Mucosa of stomach (tissue), 1 donor: ENCODE data around the gene HADHB.

Source experiments
- H3K27me3 ChIP-seq: one replicate; pipeline ENCODE4 v1.7.0; 2013; ENCODE audit warnings: mild to moderate bottlenecking, low read length; ENCODE audit not compliant: control insufficient read depth, insufficient read depth
- H3K36me3 ChIP-seq: one replicate; pipeline ENCODE4 v1.7.0; 2013; ENCODE audit warnings: low read length; ENCODE audit not compliant: control insufficient read depth, insufficient read depth
- H3K4me1 ChIP-seq: one replicate; pipeline ENCODE4 v1.7.0; 2013; ENCODE audit warnings: mild to moderate bottlenecking, low read length; ENCODE audit not compliant: control insufficient read depth, insufficient read depth
- H3K4me3 ChIP-seq: one replicate; pipeline ENCODE4 v1.7.0; 2013; ENCODE audit warnings: low read length
- H3K9ac ChIP-seq: one replicate; pipeline ENCODE4 v1.7.0; 2013; ENCODE audit warnings: mild to moderate bottlenecking, low read length, moderate library complexity
- H3K9me3 ChIP-seq: one replicate; pipeline ENCODE4 v1.7.0; 2013; ENCODE audit warnings: mild to moderate bottlenecking, low read length, moderate library complexity; ENCODE audit not compliant: control insufficient read depth
- donor health status: Pancreatic carcinoma.

HADHB gene

DNA sequence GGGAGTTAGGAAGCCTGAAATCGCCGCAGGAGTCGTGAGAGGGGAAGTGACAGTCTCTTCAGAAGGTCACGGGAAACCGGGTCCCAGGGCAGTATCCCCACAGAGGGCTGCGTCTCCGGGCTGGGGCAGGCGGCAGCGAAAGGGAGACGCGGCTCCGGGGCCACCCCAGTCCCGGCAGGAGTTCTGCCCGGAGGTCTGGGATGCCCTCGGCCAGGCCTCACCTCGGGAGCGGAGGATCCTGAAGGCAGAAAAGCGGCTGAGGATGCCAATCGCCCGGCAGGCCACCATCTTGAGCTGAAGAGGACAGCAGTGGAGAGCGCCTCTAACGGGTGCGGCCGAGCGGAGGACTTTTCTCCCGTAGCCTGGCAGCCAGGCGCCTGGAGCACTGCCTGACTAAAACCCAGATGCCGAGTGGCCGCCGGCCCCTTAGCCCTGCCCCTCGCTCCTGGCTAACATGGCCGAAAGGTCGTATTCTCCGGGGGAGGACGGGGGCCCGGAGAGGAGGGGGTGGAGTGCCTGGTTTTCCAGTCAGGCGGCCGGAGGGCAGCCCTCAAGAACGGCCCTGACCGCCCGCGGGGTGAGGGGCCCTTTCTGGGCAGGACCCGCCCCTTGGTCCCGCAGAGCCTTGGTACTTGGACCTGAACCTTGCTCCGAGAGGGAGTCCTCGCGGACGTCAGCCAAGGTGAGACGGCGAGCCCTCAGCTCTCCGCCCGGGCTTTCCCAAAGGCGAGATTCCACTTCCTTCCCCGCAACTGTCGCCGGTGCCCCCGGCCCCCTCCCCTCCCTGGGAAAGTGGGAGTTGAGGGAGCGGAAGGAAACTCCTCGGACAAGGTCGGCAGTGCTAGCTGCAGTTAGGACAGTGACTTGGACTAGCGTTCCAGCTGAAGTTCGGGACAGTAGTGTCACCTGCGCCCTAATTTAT lies at the start of gene HADHB, which contains the start of gene HADHA:
Gene HADHB, plus strand, starts transcription at position 631 of the 922 bp plus-strand sequence. CDS start 9,316 bp downstream, outside the sequence.
Gene HADHA, minus strand, starts transcription at position 324 of the 922 bp plus-strand sequence. Its CDS starts 36 bp downstream, at position 288.
- Histone ChIP-seq H3K27me3 (no peaks in the 10 kb centered on the region), H3K4me3 (peak within 1 kb of the TSS; percentile 91), H3K4me1 (peaks cover 31% of the 10 kb centered on the region), H3K9me3 (no peaks in the 10 kb centered on the region), H3K9ac (peak within 1 kb of the TSS; percentile 88), H3K36me3 (no peaks in the 10 kb centered on the region)

GRCh38 chr2:26195040-26195984 lies 49.4 kb upstream of the HADHB start:
- no peak overlapping the region for H3K9ac ChIP-seq
- H3K4me1 ChIP-seq, result no peaks in the 10 kb centered on the region
- no peaks in the 10 kb centered on the region for H3K36me3 ChIP-seq
- no peak overlapping the region for H3K4me3 ChIP-seq
- H3K27me3 ChIP-seq, result no peaks in the 10 kb centered on the region
- no peaks in the 10 kb centered on the region for H3K9me3 ChIP-seq

DNA sequence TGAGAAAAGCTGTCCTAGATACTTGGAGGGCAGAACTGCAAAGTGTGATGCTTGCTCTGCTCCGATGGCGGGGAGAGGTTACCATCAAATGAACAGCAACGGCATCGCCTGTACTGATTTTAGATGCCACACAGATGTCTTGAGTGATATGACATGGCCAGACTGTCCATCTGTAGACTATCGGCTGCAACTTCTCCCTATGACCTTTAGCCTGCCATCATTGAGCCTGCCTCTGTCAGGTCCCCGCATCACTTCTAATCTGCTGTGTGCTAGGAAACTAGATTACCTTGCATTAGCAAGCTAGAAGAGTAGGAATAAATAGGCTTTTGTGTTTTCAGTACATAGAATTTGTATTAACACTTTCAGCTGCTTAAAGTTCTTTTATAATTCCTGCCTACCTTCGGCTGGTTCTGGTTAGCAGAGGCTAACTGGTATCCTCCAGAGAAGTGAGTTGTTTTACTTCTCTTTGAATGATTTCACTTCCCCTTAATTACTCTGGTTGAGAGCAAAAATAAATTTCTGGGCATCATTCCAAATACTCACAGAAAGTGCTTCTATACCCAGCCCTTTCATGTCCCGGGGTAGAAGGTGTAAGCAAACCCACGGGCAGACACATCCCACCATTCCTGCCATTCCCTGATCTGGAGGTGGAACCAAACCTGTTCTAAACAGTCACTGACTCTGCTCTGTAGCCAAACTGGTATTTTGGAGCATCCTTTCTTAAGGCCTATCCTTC lies 47.9 kb upstream of the HADHB start:
- peaks cover 6% of the 10 kb centered on the region for H3K36me3 ChIP-seq
- no peaks in the 10 kb centered on the region for H3K27me3 ChIP-seq
- H3K4me1 ChIP-seq, result no peaks in the 10 kb centered on the region
- H3K9me3 ChIP-seq, result no peaks in the 10 kb centered on the region
- H3K4me3 ChIP-seq, result no peak overlapping the region
- no peak overlapping the region for H3K9ac ChIP-seq

DNA sequence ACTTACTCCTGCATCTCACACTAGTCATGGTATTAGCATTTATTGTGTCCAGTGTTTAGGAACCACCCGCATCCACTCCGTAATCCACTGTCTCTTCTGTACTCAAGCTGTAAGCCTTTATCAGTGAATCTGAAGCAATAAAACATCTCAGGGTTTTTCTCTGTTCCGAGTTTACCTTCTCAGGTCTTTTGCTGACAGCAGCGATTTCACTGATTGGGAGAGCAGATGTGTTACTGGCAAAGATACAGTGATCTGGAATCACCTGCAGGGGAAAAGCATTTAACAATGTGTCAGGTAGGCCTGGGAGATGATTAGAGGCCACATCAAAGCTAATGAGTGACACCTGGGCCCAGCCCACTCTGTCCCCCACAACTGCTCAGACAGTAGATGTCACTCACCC lies 47.2 kb upstream of the HADHB start:
- peaks cover 10% of the 10 kb centered on the region for H3K36me3 ChIP-seq

DNA sequence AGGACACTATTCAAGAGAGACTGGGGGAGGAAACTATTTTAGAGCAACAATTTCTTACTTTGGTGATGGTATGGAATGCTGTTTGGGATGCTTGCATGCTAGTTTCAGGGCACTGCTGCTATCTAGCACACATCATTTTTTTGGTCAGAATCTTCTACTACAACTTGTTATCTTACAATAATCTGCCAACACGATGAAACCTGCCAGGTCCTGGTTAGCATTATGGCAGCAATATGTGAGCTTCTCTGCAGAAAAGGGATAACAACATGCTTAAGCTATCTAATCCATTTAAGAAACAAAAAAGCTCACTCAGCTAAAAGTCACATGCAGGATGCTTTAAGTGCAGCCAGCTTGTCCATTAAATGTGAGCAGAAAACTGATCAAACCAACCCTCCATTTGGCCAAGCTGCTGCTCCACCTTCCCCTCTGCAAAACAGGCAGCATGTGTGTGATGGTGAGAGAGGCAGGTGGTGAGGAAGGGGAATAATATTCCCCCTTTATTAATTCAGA lies 41.7 kb upstream of the HADHB start:
- Histone ChIP-seq H3K36me3 (peaks cover 10% of the 10 kb centered on the region), H3K27me3 (no peaks in the 10 kb centered on the region), H3K4me3 (no peak overlapping the region), H3K9me3 (no peaks in the 10 kb centered on the region), H3K9ac (no peak overlapping the region), H3K4me1 (no peaks in the 10 kb centered on the region)

More for the DNA sequence above, 47.2 kb upstream of the HADHB start:
- Histone ChIP-seq H3K4me1 (no peaks in the 10 kb centered on the region), H3K9me3 (no peaks in the 10 kb centered on the region), H3K4me3 (no peak overlapping the region), H3K9ac (no peak overlapping the region), H3K27me3 (no peaks in the 10 kb centered on the region)

- Histone ChIP-seq H3K4me3 (no peak overlapping the region), H3K27me3 (no peaks in the 10 kb centered on the region), H3K9me3 (no peaks in the 10 kb centered on the region), H3K4me1 (no peaks in the 10 kb centered on the region), H3K36me3 (peaks cover 10% of the 10 kb centered on the region), H3K9ac (no peak overlapping the region)
These were observed 40.8 kb upstream of the HADHB start for GRCh38 chr2:26203906-26204305.

DNA sequence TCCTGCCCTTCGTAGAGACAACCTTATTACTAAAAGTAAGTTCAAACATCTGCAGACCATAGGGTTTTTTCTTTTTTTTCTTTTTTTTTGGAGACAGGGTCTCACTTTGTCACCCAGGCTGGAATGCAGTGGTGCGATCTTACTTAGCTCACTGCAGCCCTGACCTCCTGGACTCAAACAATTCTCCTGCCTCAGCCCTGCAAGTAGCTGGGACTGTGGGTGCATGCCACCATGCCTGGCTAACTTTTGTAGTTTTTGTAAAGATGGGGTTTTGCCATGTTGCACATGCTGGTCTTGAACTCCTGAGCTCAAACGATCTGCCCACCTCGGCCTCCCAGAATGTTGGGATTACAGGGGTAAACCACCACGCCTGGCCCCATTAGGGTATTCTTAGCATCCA lies 32.7 kb upstream of the HADHB start:
- Histone ChIP-seq H3K36me3 (peaks cover 8% of the 10 kb centered on the region), H3K27me3 (no peaks in the 10 kb centered on the region), H3K9ac (no peak overlapping the region), H3K4me3 (no peak overlapping the region), H3K9me3 (no peaks in the 10 kb centered on the region), H3K4me1 (no peaks in the 10 kb centered on the region)

DNA sequence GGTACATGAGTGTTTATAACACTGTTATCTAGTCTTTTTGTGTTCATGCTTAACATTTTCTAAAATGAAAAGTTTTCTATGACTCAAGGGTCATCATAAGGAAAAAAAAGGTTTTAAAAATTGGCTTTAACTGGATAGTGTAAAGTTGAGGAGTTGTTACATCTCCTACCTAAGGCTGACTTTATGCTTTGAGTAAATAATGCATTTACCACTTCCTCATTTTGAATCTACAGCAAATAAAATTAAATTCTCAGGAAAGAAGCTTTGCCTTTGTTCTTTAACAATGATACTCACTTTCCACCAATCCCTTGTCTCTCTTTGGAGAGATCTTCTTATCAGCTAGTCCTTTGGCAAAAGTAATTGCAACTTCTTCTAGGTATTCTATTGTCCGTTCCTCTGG lies 30.0 kb upstream of the HADHB start:
- Histone ChIP-seq H3K36me3 (peaks cover 6% of the 10 kb centered on the region), H3K4me1 (no peaks in the 10 kb centered on the region), H3K9me3 (no peaks in the 10 kb centered on the region), H3K4me3 (no peak overlapping the region), H3K9ac (no peak overlapping the region), H3K27me3 (no peaks in the 10 kb centered on the region)

GRCh38 chr2:26215833-26216232 lies 28.9 kb upstream of the HADHB start:
- H3K4me1 ChIP-seq, result no peaks in the 10 kb centered on the region
- no peak overlapping the region for H3K4me3 ChIP-seq
- H3K9me3 ChIP-seq, result no peaks in the 10 kb centered on the region
- H3K27me3 ChIP-seq, result no peaks in the 10 kb centered on the region
- no peak overlapping the region for H3K9ac ChIP-seq
- H3K36me3 ChIP-seq, result no peaks in the 10 kb centered on the region

DNA sequence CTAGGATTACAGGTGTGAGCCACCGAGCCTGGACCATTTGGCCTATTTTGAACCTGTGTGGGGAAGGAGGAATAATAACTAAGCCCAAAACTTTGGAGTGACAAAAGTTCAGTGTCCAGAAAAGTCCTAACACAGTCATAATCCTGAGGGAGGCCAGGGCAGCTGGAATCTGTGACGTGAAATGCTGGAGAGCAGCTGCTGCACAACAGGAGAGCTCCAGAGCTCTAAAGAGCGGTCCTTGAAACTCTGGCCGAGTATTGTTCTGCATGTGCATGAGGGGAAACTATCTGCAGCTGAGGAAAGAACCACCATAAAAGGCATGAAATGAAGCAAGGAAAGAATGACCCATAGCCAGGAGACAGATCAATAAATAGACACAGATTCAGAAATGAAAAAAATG lies 28.2 kb upstream of the HADHB start:
- Histone ChIP-seq H3K36me3 (no peaks in the 10 kb centered on the region), H3K4me3 (no peak overlapping the region), H3K27me3 (no peaks in the 10 kb centered on the region), H3K4me1 (no peaks in the 10 kb centered on the region), H3K9ac (no peak overlapping the region), H3K9me3 (no peaks in the 10 kb centered on the region)

GRCh38 chr2:26217720-26218119 lies 27.0 kb upstream of the HADHB start:
- no peaks in the 10 kb centered on the region for H3K9me3 ChIP-seq
- H3K4me1 ChIP-seq, result no peaks in the 10 kb centered on the region
- no peaks in the 10 kb centered on the region for H3K36me3 ChIP-seq
- no peaks in the 10 kb centered on the region for H3K27me3 ChIP-seq
- H3K4me3 ChIP-seq, result no peak overlapping the region
- no peak overlapping the region for H3K9ac ChIP-seq
